B cell (primary cell): Measurements from ENCODE around the gene TOMM22. TPM values are rescaled to one million over a fixed set of nuclear protein-coding genes. Genes with fewer than 3 reads are reported as not detected.

Experiments used
- ATAC-seq: fragments of 200-7000 bp; cut with Tn5 transposase; one replicate; pipeline ENCODE4 v1.10.0; 2021; ENCODE audit warnings: low read depth, mild to moderate bottlenecking, moderate number of reproducible peaks, moderate library complexity
- CTCF ChIA-PET: fragments of 350-600 bp; sonication (Branson Sonifier 250); formaldehyde crosslinking; loops from one replicate; lab custom pipeline; 2021; ENCODE audit warnings: antibody characterized with exemption, inconsistent platforms; lab: Charles Lee
- POLR2A ChIA-PET: fragments of 350-600 bp; sonication (Branson Sonifier 250); formaldehyde crosslinking; loops from one replicate; lab custom pipeline; 2021; ENCODE audit warnings: antibody characterized with exemption; lab: Charles Lee
- DNase-seq: peaks from one replicate; pipeline ENCODE4 v3.0.0; 2013
- H2AFZ ChIP-seq: 2 replicates; pipeline ENCODE4 v1.6.1; 2012; ENCODE audit warnings: mild to moderate bottlenecking, low read depth, low read length; ENCODE audit not compliant: insufficient read depth, poor library complexity, severe bottlenecking
- H3K27ac ChIP-seq, 2 donors: 1 replicate in 1 of 2; 2 replicates in 1 of 2; pipeline ENCODE4 v1.5.1; 2012 to 2013; ENCODE audit warnings: low read length in 2 of 2, mild to moderate bottlenecking in 2 of 2, moderate library complexity in 1 of 2
- H3K27me3 ChIP-seq, 4 experiments: fragments of 200-600 bp in 1 of 4; sonication (generic) in 1 of 4; replicated peaks in 1 of 4; 1 replicate in 2 of 4; 2 replicates in 2 of 4; pipeline versions ENCODE4 v1.6.1 to v1.7.0; 2013 to 2016; ENCODE audit warnings: low read length in 3 of 4, mild to moderate bottlenecking in 2 of 4, mixed read lengths in 1 of 4, moderate library complexity in 1 of 4; ENCODE audit not compliant: insufficient read depth in 4 of 4, control insufficient read depth in 3 of 4; ENCODE audit errors: control extremely low read depth in 1 of 4
- H3K36me3 ChIP-seq, 2 experiments: replicated peaks in 1 of 2; 1 replicate in 1 of 2; 2 replicates in 1 of 2; pipeline versions ENCODE4 v1.6.1 to v1.7.1; 2013; ENCODE audit warnings: low read length in 1 of 2; ENCODE audit not compliant: insufficient read depth in 2 of 2, control insufficient read depth in 1 of 2; ENCODE audit errors: control extremely low read depth in 1 of 2, extremely low read depth in 1 of 2
- H3K4me1 ChIP-seq, 2 donors: fragments of 200-600 bp in 1 of 2; sonication (generic) in 1 of 2; 1 replicate in 1 of 2; 2 replicates in 1 of 2; pipeline versions ENCODE4 v1.5.1 to v1.6.1; 2013 to 2017; ENCODE audit warnings: low read length in 2 of 2; ENCODE audit not compliant: control insufficient read depth in 2 of 2, insufficient read depth in 2 of 2
- H3K4me2 ChIP-seq: replicated peaks from 2 replicates; pipeline ENCODE3; 2012; ENCODE audit warnings: mild to moderate bottlenecking, low read depth, low read length; ENCODE audit not compliant: poor library complexity, severe bottlenecking
- H3K4me3 ChIP-seq, 5 experiments: fragments of 200-600 bp in 1 of 5; sonication (generic) in 1 of 5; 1 replicate in 3 of 5; 2 replicates in 2 of 5; pipeline versions ENCODE4 v1.5.1 to v1.7.0; 2011 to 2016; ENCODE audit warnings: low read length in 4 of 5, mild to moderate bottlenecking in 4 of 5, low read depth in 2 of 5, control low read depth in 1 of 5, moderate library complexity in 1 of 5; ENCODE audit not compliant: insufficient read depth in 1 of 5; ENCODE audit errors: control extremely low read depth in 1 of 5, extremely low read depth in 1 of 5
- H3K79me2 ChIP-seq: fragments of 200-600 bp; sonication (generic); one replicate; pipeline ENCODE4 v1.6.0; 2016; ENCODE audit warnings: low read length; ENCODE audit not compliant: control insufficient read depth, insufficient read depth
- H3K9ac ChIP-seq: fragments of 200-600 bp; sonication (generic); 2 replicates; pipeline ENCODE4 v1.6.1; 2017; ENCODE audit warnings: mild to moderate bottlenecking, low read length, moderate library complexity
- H3K9me3 ChIP-seq, 3 donors: one replicate each; pipeline versions ENCODE4 v1.6.1 to v1.7.1; 2013; ENCODE audit warnings: low read length in 2 of 3; ENCODE audit not compliant: control insufficient read depth in 2 of 3, insufficient read depth in 1 of 3; ENCODE audit errors: control extremely low read depth in 1 of 3
- H4K20me1 ChIP-seq: 2 replicates; pipeline ENCODE4 v1.6.0; 2012; ENCODE audit warnings: mild to moderate bottlenecking, low read length; ENCODE audit not compliant: insufficient read depth, control insufficient read depth, poor library complexity, severe bottlenecking
- H3K27ac Mint-ChIP-seq: one replicate; pipeline ENCODE4 v1.8.0; 2021; ENCODE audit warnings: mixed read lengths
- H3K27me3 Mint-ChIP-seq: one replicate; pipeline ENCODE4 v1.8.0; 2021; ENCODE audit warnings: mixed read lengths
- H3K4me1 Mint-ChIP-seq: one replicate; pipeline ENCODE4 v1.8.0; 2021; ENCODE audit warnings: mixed read lengths
- H3K4me3 Mint-ChIP-seq: one replicate; pipeline ENCODE4 v1.8.0; 2021; ENCODE audit warnings: mixed read lengths
- H3K9me3 Mint-ChIP-seq: one replicate; pipeline ENCODE4 v1.8.0; 2022; ENCODE audit warnings: mixed read lengths; ENCODE audit not compliant: insufficient read depth
- EZH2 ChIP-seq: IDR thresholded peaks from 2 replicates; pipeline ENCODE4 v1.6.1; 2012; ENCODE audit warnings: borderline replicate concordance, low read depth, mild to moderate bottlenecking, moderate library complexity, low read length; ENCODE audit not compliant: insufficient read depth, poor library complexity, severe bottlenecking
- WGBS: methylation state at CpG from one replicate; pipeline ENCODE4 v1.1.5; 2013; ENCODE audit warnings: missing lambda C conversion rate; ENCODE audit not compliant: insufficient coverage; 5-methylcytosine and 5-hydroxymethylcytosine counted together
- intact Hi-C: fragments of 100-400 bp; cut with micrococcal nuclease; formaldehyde crosslinking; loops from one replicate; pipeline ENCODE4 v1.10.0; 2022
- polyA plus RNA-seq: library from polyadenylated mRNA; depleted of rRNA; stranded (reverse); fragments of >200 nt; gene quantifications from 2 replicates; pipeline ENCODE4 v1.2.3, GENCODE V29; 2012
- total RNA-seq, 2 donors: library from RNA; stranded (reverse); fragments of 120-200 nt in 1 of 2; gene quantifications; 1 replicate in 1 of 2; 2 replicates in 1 of 2; pipeline versions ENCODE4 v1.2.3 to v1.2.4, GENCODE V29; 2013 to 2022
- TF ChIP-seq, protein P1 (sequence below): fragments of 200-600 bp; IDR thresholded peaks from one replicate; pipeline ENCODE4 v1.8.0; 2022; ENCODE audit warnings: antibody characterized with exemption, mild to moderate bottlenecking

Gene TOMM22
- total and polyA plus RNA-seq, 2 donors (not counting 1 experiment from before 2014, with no cell fraction given), result 21.5 to 47.6 TPM

DNA sequence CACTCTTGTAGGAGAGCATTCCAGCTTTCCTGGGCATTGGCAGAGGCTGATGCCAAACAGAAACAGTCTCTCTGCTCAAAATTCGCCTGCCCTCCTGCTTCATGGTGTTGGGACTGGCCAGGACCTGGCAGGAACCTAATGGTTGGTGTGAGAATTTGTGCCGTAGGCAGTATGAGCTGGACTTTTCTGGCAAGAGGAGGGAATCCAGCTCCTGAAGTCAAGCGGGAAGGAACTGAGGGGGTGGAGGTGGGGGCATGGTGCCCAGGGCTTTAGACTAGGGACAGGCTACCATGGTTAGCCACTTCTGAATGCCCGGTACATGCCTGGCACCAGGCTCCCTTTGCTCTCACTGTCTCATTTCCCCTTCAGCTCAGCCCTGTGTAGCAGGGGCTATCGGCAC, 6.9 kb upstream of the TOMM22 start:
- Mint-ChIP-seq H3K27ac (no peak overlapping the region), H3K4me3 (no peak overlapping the region), H3K4me1 (no peaks in the 10 kb centered on the region), H3K27me3 (no peaks in the 10 kb centered on the region), H3K9me3 (no peaks in the 10 kb centered on the region)
- Histone ChIP-seq H3K9me3 (no peaks in the 10 kb centered on the region), H3K79me2 (no peaks in the 10 kb centered on the region), H4K20me1 (no peaks in the 10 kb centered on the region), H2AFZ (no peak overlapping the region), H3K9ac (no peak overlapping the region), H3K27ac (no peak overlapping the region), H3K4me1 (no peaks in the 10 kb centered on the region), H3K4me2 (no peak overlapping the region), H3K4me3 (no peak overlapping the region), H3K36me3 (peaks cover 7 to 9% of the 10 kb centered on the region in 2 experiments), H3K27me3 (no peaks in the 10 kb centered on the region)
- TF ChIP-seq, protein P1, sequence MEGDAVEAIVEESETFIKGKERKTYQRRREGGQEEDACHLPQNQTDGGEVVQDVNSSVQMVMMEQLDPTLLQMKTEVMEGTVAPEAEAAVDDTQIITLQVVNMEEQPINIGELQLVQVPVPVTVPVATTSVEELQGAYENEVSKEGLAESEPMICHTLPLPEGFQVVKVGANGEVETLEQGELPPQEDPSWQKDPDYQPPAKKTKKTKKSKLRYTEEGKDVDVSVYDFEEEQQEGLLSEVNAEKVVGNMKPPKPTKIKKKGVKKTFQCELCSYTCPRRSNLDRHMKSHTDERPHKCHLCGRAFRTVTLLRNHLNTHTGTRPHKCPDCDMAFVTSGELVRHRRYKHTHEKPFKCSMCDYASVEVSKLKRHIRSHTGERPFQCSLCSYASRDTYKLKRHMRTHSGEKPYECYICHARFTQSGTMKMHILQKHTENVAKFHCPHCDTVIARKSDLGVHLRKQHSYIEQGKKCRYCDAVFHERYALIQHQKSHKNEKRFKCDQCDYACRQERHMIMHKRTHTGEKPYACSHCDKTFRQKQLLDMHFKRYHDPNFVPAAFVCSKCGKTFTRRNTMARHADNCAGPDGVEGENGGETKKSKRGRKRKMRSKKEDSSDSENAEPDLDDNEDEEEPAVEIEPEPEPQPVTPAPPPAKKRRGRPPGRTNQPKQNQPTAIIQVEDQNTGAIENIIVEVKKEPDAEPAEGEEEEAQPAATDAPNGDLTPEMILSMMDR, result no peak
- TF ChIP-seq EZH2, result no peak
- ATAC-seq, result no peak
- no peak for DNase-seq
- 99% methylated on average over 5 of the region's 5 CpGs for WGBS
- ChIA-PET POLR2A (interaction anchor here (0.6 to 0.9 kb wide), 2 partner anchors 11 to 25 kb away, joined by 3 to 4 read pairs; partner anchors contain the start of gene JOSD1), CTCF (interaction anchor here (0.7 to 0.8 kb wide), 2 partner anchors 25 to 623 kb away, joined by 4 read pairs; no protein-coding TSS in a partner anchor)
- intact Hi-C loops, result no loop called here

DNA sequence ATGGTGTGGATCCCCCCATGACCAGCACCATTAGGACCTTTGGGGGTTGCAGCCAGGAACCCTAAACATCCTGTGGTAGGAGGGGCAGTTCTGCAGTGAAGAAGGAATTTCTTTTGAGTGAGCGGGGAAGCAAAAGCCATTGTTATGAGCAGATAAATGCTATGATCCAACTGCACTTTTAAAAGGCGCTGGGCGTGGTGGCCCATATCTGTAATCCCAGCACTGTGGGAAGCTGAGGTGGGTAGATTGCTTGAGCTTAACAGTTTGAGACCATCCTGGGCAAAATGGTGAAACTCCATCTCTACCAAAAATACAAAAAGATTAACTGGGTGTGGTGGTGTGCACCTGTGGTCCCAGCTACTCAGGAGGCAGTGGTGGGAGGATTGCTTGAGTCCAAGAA, 5.9 kb upstream of the TOMM22 start:
- DNase-seq, result no peak
- no peaks in the 10 kb centered on the region for H3K9me3 Mint-ChIP-seq
- H3K4me3 Mint-ChIP-seq, result no peak overlapping the region
- H3K4me1 Mint-ChIP-seq, result no peaks in the 10 kb centered on the region
- H3K4me3 ChIP-seq, result no peak overlapping the region
- no peaks in the 10 kb centered on the region for H4K20me1 ChIP-seq
- H3K27ac ChIP-seq, result no peak overlapping the region
- H3K9me3 ChIP-seq, result no peaks in the 10 kb centered on the region
- H2AFZ ChIP-seq, result no peak overlapping the region
- H3K9ac ChIP-seq, result no peak overlapping the region
- ATAC-seq, result no peak
- POLR2A ChIA-PET, result interaction anchor here (0.6 to 0.9 kb wide), 3 partner anchors 11 to 325 kb away, joined by 3 to 5 read pairs (median 4); partner anchors contain the start of gene JOSD1
- H3K27me3 Mint-ChIP-seq, result no peaks in the 10 kb centered on the region
- intact Hi-C loops, result no loop called here
- 100% methylated on average over 1 of the region's 3 CpGs for WGBS
- CTCF ChIA-PET, result no interaction called here
- H3K79me2 ChIP-seq, result no peaks in the 10 kb centered on the region
- no peaks in the 10 kb centered on the region for H3K27me3 ChIP-seq
- H3K4me2 ChIP-seq, result no peak overlapping the region
- H3K27ac Mint-ChIP-seq, result no peak overlapping the region
- peaks cover 7 to 9% of the 10 kb centered on the region in 2 experiments for H3K36me3 ChIP-seq
- TF ChIP-seq EZH2, result no peak
- TF ChIP-seq, protein P1, result no peak
- no peaks in the 10 kb centered on the region for H3K4me1 ChIP-seq
